ENCODE measurements around the gene OR52B6.
"Not testable (repeated sequence)": the region's sequence is repeated elsewhere in the genome, so short reads cannot be mapped to it uniquely, and the experiment has no call there.

The OR52B6 gene, protein sequence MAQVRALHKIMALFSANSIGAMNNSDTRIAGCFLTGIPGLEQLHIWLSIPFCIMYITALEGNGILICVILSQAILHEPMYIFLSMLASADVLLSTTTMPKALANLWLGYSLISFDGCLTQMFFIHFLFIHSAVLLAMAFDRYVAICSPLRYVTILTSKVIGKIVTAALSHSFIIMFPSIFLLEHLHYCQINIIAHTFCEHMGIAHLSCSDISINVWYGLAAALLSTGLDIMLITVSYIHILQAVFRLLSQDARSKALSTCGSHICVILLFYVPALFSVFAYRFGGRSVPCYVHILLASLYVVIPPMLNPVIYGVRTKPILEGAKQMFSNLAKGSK

DNA sequence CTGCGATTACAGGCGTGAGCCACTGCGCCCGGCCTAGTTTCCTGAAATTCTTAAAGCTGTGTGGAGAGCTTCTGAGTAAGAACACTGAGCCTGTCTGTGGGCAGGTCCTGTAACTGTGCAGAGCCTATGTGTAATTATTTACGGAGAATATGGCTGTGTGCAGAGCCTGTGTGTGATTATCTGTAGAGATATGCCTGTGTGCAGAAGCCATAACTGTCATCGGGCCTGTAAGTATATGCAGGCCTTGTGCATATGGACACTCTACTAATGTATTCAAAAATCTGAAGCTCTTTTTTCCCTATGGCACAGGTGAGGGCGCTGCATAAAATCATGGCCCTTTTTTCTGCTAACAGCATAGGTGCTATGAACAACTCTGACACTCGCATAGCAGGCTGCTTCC lies at the start of gene OR52B6:
Gene OR52B6, plus strand, starts transcription at position 301 of the 400 bp plus-strand sequence. Its CDS starts 0 bp downstream, at position 301.
- DNase-seq, result no peak

DNA sequence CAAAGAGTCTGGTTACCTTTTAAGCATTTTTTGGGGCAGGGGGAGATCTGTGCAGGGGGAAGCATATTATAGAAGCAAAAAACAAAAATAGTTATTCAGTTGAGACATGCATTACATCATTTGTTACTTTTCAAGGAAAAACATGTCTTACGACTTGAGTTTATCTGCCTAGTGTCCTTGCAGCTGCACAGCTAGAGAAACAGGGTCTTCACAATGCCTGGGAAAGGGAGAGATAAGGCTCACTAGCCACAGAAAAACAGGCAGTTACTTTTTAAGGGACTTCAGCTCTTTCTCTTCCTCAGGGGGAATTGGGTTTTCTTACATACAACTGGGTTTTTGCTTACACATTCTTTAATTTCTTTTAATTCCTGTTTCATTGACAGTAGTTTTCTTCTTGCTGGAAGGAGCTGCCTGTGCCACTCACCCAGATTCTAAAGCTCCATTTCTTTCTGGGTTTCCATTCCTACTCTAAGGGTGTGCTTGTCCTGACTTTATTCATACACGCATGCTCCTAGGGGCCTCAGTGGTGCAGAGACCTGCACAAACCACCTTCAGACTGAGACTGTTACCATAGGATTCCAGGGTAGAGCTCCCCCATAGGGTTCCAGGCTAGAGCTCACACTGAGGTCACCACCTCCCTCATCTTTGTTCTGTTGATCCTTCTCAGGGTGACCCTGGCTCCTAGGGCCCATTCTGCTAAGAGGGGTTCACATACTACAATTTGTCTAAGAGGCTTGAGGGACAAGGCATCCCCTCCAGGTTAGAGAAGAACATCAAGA lies 49.4 kb upstream of the OR52B6 start:
- DNase-seq, result no peak

DNA sequence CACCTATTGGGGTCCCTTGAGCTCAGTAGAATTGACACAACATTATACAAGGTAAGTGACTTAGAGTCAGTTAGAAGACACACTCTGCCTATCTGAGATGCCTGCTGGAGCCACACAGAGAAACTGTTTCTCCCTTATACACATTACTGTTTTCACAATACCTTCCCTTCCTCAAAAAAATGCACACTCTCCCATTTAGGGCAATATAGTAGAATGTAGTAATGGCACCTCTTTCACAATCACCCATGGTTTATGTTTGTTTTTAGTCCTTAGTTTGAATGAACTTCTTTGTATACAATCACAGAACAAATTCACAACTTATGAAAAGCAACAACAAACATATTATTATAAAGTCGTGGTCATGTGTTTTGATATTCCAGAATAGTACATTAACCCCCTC lies 46.6 kb upstream of the OR52B6 start:
- no peak for DNase-seq

DNA sequence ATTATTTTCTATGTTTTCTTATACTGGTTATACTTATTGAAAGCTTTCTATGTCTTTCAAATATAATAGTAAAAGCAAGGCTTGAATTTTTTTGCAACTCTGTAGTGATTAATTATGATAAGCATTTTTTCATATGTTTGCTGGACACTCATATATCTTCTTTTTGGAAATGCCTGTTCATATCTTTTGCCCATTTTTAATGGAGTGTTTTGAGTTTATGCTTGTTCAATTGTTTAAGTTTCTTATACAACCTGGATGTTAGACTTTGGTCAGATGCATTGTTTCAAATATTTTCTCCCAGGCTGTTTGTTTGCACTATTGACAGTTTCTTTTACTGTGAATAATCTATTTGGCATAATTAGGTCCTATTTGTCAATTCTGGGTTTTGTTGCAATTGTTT lies 44.2 kb upstream of the OR52B6 start:
- DNase-seq, result no peak

DNA sequence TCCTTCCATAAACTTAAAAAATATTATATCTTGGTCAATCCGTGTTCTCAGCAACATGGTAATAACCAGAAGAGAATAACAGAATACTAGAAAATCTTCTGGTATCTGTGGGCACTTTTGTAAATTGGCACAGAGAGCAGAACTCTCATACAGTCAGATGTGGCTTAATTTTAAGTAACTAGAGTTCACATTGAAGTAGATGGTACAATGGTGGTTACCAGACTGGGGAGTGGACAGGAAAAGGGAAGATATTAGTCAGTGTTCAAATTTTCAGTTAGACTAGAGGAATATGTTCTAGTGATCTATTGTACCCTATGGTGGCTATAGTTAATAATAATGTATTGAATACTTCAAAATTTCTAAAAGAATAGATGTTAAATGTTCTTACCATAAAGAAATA lies 39.2 kb upstream of the OR52B6 start:
- no peak for DNase-seq

DNA sequence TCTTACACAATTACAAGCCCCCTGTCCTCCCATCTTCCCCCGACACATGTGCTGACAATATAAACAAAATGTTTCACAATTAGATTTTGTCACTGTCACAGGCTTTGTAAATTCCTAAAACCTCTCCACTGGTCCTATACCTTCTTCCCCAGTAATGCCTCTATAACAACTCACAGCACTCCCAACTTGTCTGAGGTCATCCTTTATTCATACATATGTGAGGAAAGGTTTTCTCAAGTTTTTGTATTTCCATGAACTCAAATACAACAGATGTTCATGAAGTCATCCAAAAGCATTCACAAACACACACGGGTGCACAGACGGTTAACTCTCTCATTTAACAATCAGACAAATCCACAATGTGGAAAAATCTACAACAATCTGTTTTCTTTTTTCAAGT lies 34.2 kb upstream of the OR52B6 start:
- no peak for DNase-seq

DNA sequence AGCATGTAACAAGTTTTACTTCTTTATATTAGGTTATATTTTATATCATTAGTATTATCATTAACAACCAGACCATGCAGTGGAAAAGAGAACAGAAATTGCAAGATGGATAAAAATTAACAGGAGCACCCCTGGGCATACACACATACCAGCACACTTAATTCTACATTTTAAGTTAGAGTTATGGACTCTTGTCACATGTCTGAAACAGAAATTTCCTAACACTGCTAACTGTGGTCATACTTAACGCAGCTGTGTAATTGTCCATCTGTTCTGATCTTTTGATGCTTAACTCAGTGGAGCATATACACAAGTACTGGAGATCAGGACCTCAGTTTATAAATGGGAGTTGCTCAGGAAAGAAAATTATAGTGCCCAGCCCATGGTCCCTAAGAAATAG lies 32.7 kb upstream of the OR52B6 start:
- no peak for DNase-seq

DNA sequence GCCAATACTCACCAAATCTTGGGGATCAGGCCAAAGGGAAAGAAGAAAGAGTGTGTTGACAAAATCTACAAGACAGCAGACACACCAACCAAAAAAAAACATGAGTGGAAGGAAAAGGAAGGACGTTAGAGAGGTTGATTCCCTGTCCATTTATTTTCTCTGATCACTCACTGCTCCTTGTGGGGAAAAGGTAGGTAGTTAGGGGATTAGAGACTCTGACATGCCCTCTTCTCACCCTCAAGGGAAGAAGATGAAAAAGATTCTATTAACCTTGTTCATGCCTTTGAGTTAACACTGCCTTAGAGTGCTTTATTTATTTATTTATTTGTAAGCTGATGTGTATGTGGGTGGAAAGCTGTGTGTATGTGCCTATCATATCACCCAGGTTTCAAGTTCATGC lies 32.2 kb upstream of the OR52B6 start, which contains the start of gene OR52H1:
Gene OR52H1, minus strand, starts transcription at position 101 of the 400 bp plus-strand sequence. CDS start 3,035 bp downstream, outside the sequence.
- DNase-seq, result no peak

DNA sequence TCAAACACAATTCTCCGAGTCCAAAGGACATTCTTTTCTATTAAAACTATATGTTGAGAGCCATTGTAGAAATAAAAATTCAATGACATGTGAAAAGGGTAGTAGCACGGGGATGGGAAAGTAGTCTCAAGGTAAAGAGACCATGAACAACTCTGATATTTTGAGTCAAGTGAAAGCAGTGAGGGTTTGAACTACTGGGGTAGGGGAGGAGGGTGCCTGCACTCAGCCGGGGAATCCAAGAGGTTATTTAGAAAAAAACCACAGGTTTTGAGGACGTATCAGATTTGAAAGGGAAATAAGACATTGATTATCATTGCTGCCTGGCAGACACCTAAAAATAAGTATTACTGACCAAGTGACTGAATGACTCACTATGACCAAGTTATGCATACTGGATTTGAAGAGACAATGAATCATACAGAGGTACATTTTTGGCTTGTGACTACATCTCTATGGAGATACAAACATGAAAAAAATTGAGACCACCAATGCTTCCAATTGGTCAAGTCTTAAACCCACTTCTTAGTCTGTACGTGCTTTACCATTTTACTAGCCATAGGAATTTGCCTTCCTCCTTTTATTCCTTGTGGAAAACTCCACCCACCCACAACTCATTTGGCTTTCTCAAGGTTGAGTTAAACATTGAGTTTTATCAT lies 30.1 kb upstream of the OR52B6 start:
- DNase-seq, result no peak

DNA sequence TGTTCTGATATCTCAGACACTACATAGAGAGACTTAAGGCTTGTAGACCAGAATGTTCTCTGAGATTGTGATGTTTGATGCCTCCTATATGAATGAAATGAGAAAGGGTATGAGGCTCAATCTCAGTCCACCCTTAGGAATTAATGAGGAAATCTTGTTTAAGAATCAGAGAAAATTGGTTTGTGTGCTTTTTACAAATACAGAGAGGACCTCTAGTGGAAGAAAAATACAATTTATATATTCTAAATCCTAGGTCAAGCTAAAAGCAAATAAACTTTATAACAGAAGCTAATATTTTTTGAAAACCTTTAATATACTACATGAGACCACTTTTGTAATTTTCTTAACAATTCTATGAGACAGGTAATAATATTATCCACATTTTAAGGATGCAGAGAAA lies 27.3 kb upstream of the OR52B6 start:
- DNase-seq, result no peak

DNA sequence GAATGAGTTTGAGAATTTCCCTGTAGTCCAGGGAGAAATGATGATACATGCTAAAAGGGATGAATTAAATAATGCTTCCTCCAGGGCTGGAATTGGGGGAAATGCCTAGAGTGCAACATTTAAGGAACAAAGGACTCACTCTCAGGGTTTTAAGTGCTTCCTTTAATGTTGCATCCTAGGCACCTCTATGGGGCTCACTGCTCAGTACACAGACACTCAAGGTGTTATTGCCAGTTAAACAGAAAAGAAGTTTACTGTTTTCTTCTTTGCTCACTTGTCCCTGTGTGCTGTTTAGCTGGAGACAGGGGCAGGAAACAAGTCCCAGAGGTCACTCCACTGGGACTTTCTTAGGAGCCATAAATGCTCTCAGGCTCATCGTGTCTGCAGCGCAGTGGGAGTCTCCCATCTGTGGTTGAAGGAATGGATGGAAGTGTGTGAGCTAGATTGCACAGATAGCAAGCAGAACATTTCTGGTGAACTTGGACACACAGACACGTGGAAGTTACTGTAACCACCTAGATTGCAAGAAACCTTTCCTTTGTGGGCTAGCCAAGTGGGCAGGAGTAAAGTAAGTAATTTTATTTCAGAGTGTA lies 24.0 kb upstream of the OR52B6 start:
- DNase-seq, result no peak

DNA sequence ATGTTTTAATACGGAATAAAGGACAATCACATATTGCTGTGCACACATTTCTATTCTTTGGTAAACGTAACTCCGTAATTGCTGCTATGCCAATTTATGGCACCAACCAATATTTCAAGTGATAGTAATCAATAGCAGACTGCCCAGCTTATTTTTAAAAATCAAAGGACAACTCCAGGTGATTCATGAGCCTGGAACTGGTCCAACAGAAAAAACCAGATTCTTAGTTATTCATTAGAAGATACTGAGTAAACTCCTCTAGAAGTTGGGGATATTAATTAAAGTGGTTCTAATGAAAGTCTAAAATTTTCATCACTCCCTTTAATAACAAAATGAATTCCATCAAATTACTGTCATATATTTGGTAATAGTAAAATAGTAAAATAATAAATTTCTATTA lies 22.9 kb upstream of the OR52B6 start:
- DNase-seq, result no peak

DNA sequence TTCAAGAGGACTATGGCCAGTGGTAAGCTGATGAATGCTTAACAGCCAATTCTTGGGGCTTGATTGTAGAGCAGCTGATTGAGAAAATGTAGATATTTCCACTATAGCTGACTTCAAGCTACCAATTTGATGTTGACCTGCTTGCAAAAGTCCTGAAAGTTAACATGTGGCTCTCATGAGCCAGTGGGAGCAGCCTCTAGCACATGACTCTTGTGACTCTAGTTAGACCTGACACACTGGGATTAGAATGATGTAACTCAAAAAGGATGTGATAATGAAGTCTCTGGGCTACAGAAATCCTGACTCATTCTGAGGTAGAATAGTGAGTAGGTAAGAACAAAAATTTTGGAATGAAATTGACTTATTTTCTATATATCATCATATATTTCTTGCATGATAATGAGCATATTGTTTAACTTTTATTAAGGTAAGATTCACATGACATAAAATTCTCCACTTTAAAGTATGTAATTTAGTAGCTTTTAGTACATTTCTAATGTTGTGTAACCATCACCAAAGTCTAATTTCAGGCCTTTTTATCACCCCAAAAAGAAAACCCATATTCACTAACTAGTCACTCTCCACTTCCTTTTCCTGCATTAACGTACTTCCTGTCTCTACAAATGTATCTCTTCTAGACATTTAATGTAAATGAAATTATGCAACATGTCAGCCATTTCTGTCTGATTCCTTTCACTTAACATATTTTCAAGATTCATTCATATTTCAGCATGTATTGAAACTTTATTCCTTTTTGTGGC lies 16.2 kb upstream of the OR52B6 start:
- no peak for DNase-seq

DNA sequence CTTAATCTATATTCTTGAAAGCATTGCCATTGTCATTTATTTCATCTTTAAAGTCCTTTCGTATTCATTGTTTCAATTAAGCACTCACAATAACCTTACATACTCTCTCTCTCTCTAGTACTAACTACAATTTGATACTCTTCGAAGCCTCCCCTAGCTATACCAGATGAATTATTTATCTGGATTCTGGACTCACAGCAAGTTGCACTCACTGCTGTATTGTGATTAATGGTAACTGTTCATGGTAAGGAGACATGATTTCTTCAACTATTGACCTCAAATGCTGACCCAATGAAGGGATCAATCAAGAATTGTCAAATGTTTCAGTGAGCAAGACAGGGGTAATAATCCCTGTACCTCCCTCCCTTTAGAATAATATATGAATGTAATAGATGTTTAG lies 6.0 kb upstream of the OR52B6 start:
- DNase-seq, result no peak

DNA sequence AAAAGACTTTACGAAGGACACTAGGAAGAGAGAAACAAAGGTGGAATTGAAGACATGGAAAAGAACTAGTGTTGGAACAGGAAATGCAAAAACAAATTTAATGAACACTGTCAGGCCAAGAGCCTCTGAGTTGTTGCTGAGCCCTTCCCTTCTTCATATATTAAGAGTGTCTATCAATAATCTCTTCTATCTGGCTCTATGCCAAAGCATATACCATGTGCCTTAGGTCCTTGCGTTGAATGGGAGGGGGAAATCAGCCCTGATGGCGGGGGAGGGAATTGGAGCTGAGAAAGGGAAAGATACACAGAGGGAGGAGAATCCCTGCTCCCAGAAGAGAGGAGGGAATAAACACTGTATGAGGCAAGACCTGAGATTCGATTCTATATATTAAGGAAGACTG lies 5.5 kb upstream of the OR52B6 start:
- DNase-seq, result no peak

DNA sequence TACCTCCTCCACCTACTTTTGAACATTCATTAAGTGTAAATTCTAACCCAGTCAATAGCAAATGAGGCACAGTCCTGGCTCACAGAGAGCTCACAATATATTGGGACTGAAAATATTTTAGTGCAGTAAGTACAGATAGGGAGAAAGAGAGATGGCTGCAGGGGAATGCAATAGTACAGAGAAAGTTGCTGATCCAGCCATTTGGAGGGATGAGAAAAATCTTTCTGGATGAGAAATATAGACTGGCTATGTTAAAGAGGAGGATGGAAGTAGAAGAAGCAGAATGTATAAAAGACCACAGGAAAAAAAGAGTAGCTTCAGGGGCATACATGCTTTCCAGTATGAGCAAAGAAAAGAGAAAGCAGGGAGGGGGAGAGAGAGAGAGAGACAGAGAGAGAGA lies 3.6 kb upstream of the OR52B6 start:
- DNase-seq, result no peak

DNA sequence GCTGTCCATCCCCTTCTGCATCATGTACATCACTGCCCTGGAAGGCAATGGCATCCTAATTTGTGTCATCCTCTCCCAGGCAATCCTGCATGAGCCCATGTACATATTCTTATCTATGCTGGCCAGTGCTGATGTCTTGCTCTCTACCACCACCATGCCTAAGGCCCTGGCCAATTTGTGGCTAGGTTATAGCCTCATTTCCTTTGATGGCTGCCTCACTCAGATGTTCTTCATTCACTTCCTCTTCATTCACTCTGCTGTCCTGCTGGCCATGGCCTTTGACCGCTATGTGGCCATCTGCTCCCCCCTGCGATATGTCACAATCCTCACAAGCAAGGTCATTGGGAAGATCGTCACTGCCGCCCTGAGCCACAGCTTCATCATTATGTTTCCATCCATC lies 337 bp downstream of the OR52B6 start:
- DNase-seq, result no peak

DNA sequence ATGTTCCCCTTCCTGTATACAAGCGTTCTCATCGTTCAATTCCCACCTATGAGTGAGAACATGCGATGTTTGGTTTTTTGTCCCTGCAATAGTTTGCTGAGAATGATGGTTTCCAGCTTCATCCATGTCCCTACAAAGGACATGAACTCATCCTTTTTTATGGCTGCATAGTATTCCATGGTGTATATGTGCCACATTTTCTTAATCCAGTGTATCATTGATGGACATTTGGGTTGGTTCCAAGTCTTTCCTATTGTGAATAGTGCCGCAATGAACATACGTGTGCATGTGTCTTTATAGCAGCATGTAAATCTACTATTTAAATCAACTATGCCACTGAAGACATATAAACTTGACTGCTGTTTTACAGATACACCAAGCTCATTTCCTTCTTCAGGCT lies 3.8 kb downstream of the OR52B6 start:
- DNase-seq, result not testable (repeated sequence)

DNA sequence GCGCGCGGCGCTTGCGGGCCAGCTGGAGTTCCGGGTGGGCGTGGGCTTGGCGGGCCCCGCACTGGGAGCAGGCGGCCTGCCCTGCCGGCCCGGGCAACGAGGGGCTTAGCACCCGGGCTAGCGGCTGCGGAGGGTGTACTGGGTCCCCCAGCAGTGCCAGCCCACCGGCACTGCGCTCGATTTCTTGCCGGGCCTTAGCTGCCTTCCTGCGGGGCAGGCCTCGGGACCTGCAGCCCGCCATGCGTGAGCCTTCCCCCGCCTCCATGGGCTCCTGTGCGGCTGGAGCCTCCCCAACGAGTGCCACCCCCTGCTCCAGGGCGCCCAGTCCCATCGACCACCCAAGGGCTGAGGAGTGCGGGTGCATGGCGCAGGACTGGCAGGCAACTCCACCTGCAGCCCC lies 9.2 kb downstream of the OR52B6 start:
- not testable (repeated sequence) for DNase-seq

DNA sequence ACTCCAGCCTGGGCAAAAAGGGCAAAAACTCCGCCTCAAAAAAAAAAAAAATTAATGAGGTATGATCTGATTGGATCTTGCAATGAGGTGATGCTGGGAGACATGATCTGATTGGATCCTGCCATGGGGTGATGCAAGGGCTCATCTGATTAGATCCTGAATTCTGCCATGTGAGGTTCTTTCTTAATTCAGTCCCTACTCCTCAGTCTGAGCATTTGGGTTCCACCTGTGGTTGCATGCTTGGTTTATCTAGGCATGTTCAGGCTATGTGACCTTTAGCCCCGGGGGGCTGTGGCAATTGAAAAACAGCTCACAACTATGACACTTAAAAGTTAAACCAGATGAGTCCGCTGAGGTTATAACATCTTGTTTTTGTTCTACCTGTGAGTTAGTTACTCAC lies 10.9 kb downstream of the OR52B6 start:
- no peak for DNase-seq

DNA sequence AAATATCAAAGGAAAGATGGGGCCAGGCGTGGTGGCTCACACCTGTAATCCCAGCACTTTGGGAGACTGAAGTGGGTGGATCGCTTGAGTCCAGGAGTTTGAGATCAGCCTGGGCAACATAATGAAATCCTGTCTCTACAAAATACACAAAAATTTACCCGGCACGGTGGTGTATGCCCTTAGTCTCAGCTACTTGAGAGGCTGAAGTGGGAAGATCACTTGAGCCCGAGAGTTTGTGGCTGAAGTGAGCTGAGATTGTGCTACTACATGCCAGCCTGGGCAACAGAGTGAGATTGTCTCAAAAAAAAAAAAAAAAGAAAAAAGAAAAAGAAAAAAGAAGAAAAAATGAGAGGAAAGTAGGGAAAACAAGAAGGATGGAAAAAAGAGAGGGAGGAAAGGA lies 11.9 kb downstream of the OR52B6 start:
- no peak for DNase-seq

DNA sequence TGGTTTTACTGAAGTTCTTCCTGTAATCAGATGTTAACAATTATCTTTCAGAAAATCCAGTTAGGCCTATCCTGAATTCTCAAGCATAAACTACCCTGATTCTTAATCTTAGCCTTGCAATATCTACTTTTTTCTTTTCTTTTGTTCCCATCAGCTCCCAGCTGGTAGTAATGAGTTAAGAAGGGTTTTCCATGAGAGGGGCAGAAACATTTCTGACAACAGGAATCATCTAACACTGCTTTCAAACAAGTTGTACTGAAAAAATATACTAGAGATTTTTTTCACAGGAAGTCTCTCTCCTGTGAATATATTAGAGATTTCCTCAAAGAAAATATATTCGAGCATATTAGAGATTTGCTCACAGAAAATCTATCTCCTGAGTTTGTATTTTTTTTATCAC lies 12.5 kb downstream of the OR52B6 start:
- DNase-seq, result no peak
